Endothelial cell of umbilical vein (primary cell): Measurements from ENCODE around the gene DCAF6.

Experiments
- CTCF ChIP-seq, 2 donors: IDR thresholded peaks; 1 replicate in 1 of 2; 2 replicates in 1 of 2; pipeline ENCODE4 v1.5.1; 2011; ENCODE audit warnings: low read length in 2 of 2, mild to moderate bottlenecking in 2 of 2, moderate library complexity in 2 of 2, control low read depth in 1 of 2, inconsistent platforms in 1 of 2, low read depth in 1 of 2; ENCODE audit not compliant: insufficient read depth in 1 of 2; ENCODE audit errors: extremely low read depth in 1 of 2
- EZH2 ChIP-seq: IDR thresholded peaks from 2 replicates; pipeline ENCODE4 v1.6.1; 2012; ENCODE audit warnings: borderline replicate concordance, low read depth, mild to moderate bottlenecking, moderate library complexity, low read length, inconsistent platforms; ENCODE audit not compliant: severe bottlenecking
- FOS ChIP-seq: IDR thresholded peaks from 2 replicates; pipeline ENCODE4 v1.6.1; 2011; ENCODE audit warnings: mild to moderate bottlenecking, low read length, moderate library complexity, borderline replicate concordance; ENCODE audit not compliant: insufficient read depth
- JUN ChIP-seq: IDR thresholded peaks from 2 replicates; pipeline ENCODE4 v1.6.1; 2011; ENCODE audit warnings: borderline replicate concordance, low read depth; ENCODE audit not compliant: insufficient read length, insufficient read depth
- MYC ChIP-seq: IDR thresholded peaks from one replicate; pipeline ENCODE4 v1.6.1; 2011; ENCODE audit warnings: mild to moderate bottlenecking, low read depth, low read length
- POLR2A ChIP-seq: IDR thresholded peaks from 2 replicates; pipeline ENCODE4 v1.6.1; 2012; ENCODE audit warnings: low read depth, mild to moderate bottlenecking, control low read depth, low read length
- POLR2AphosphoS5 ChIP-seq: IDR thresholded peaks from 2 replicates; pipeline ENCODE4 v1.6.1; 2012; ENCODE audit warnings: low read depth, mild to moderate bottlenecking, control low read depth, low read length, moderate library complexity; ENCODE audit not compliant: insufficient read depth
- TF ChIP-seq, protein P1 (sequence below): IDR thresholded peaks from 2 replicates; pipeline ENCODE4 v1.6.1; 2011; ENCODE audit not compliant: insufficient read depth, insufficient read length

- TF ChIP-seq POLR2AphosphoS5 (no peak), CTCF (IDR thresholded peaks at IDR 0.05; ENCODE audit: extremely low read depth in 1 of 2, insufficient read depth in 1 of 2, low read depth in 1 of 2, low read length in 2 of 2) (no peak), FOS (no peak), EZH2 (no peak), JUN (no peak), POLR2A (no peak), MYC (no peak)
- TF ChIP-seq, protein P1, sequence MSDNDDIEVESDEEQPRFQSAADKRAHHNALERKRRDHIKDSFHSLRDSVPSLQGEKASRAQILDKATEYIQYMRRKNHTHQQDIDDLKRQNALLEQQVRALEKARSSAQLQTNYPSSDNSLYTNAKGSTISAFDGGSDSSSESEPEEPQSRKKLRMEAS, result no peak
These were observed 11.2 kb downstream of the DCAF6 start for GRCh38 chr1:167947733-167948132.
